Mammary epithelial cell (primary cell): ENCODE data around the gene CAMTA1.

ENCODE experiments used
- EZH2 ChIP-seq: IDR thresholded peaks from 2 replicates; pipeline ENCODE4 v1.6.1; 2012; ENCODE audit warnings: low read length, inconsistent platforms, borderline replicate concordance
- TF ChIP-seq, protein P1 (sequence below), 2 donors: IDR thresholded peaks in 1 of 2; conservative IDR thresholded peaks in 1 of 2; 2 replicates each; pipeline ENCODE4 v1.5.1; 2011 to 2012; ENCODE audit warnings: inconsistent platforms in 2 of 2, low read length in 2 of 2, mild to moderate bottlenecking in 2 of 2, control low read depth in 1 of 2, low read depth in 1 of 2; ENCODE audit not compliant: insufficient read depth in 1 of 2; ENCODE audit errors: extremely low read depth in 1 of 2

DNA sequence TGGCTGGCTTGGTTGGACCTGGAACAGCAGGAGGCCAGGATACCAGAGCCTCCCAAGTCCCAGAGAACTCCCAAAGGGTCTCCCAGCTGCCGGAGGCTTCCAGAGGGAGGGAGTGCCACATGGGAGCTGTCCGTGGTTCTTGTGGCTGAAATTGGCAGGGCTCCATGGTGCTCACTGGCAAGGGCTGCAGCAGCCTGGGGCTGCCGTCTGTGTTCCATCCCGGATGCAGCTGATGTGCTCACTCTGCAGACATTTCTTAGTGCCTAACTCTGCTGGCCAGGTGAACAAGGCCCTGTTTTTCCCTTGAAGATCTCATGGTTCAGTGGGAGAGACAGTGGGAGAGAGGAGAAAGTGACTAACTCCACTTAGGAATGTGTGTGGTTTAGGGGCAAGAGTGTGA is 261.1 kb downstream of the CAMTA1 start:
- TF ChIP-seq, protein P1, sequence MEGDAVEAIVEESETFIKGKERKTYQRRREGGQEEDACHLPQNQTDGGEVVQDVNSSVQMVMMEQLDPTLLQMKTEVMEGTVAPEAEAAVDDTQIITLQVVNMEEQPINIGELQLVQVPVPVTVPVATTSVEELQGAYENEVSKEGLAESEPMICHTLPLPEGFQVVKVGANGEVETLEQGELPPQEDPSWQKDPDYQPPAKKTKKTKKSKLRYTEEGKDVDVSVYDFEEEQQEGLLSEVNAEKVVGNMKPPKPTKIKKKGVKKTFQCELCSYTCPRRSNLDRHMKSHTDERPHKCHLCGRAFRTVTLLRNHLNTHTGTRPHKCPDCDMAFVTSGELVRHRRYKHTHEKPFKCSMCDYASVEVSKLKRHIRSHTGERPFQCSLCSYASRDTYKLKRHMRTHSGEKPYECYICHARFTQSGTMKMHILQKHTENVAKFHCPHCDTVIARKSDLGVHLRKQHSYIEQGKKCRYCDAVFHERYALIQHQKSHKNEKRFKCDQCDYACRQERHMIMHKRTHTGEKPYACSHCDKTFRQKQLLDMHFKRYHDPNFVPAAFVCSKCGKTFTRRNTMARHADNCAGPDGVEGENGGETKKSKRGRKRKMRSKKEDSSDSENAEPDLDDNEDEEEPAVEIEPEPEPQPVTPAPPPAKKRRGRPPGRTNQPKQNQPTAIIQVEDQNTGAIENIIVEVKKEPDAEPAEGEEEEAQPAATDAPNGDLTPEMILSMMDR (conservative IDR thresholded peaks at IDR 0.05 in 1 of 2, IDR thresholded peaks at IDR 0.05 in 1 of 2; ENCODE audit: extremely low read depth in 1 of 2, insufficient read depth in 1 of 2, low read depth in 1 of 2, low read length in 2 of 2): no peak
- TF ChIP-seq EZH2: no peak
